Measurements from ENCODE around the gene MAP3K9.

DNA sequence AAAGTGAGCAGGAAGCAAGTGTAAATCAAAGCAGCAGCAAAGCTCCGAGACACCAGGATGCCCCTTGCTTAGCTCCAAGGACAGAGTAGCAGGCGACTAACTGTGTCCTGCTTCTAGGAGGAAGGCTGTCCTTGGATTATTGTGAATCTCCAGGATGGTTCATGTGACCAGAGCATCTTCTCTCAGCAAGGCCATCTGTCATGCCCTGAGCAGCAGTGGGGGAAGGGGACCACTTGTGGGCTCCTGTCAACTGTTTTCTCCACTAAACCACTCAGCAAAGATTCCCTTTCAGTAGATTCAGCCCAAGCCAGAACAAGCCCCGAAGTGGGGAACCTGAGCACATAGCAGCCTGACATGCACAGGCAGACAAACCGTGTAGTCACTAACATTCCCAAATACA lies 19.4 kb downstream of the MAP3K9 start:
- TF ChIP-seq EZH2 (optimal IDR thresholded peaks at IDR 0.05; ENCODE audit: low read depth, low read length) (no peak), EZH2phosphoT487 (IDR thresholded peaks at IDR 0.05; ENCODE audit: low read length) (no peak)
- TF ChIP-seq, protein P1, sequence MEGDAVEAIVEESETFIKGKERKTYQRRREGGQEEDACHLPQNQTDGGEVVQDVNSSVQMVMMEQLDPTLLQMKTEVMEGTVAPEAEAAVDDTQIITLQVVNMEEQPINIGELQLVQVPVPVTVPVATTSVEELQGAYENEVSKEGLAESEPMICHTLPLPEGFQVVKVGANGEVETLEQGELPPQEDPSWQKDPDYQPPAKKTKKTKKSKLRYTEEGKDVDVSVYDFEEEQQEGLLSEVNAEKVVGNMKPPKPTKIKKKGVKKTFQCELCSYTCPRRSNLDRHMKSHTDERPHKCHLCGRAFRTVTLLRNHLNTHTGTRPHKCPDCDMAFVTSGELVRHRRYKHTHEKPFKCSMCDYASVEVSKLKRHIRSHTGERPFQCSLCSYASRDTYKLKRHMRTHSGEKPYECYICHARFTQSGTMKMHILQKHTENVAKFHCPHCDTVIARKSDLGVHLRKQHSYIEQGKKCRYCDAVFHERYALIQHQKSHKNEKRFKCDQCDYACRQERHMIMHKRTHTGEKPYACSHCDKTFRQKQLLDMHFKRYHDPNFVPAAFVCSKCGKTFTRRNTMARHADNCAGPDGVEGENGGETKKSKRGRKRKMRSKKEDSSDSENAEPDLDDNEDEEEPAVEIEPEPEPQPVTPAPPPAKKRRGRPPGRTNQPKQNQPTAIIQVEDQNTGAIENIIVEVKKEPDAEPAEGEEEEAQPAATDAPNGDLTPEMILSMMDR (IDR thresholded peaks at IDR 0.05; ENCODE audit: low read length) = no peak
